H1 (cell line): ENCODE data around the gene MTURN.

Source experiments
- CEBPB ChIP-seq: IDR thresholded peaks from 2 replicates; pipeline ENCODE4 v1.6.1; 2012; ENCODE audit warnings: low read depth, low read length
- EP300 ChIP-seq, 2 experiments: IDR thresholded peaks; 1 replicate in 1 of 2; 2 replicates in 1 of 2; pipeline ENCODE4 v1.6.1; 2011 to 2012; ENCODE audit warnings: low read depth in 2 of 2, low read length in 2 of 2, mild to moderate bottlenecking in 2 of 2, borderline replicate concordance in 1 of 2, inconsistent platforms in 1 of 2, moderate library complexity in 1 of 2
- EZH2 ChIP-seq: fragments of 200-600 bp; sonication (generic); IDR thresholded peaks from 2 replicates; pipeline ENCODE4 v1.7.1; 2012; ENCODE audit warnings: low read depth, mild to moderate bottlenecking, moderate library complexity, low read length, inconsistent platforms; ENCODE audit not compliant: severe bottlenecking
- TF ChIP-seq, protein P1 (sequence below), 3 experiments: IDR thresholded peaks; 1 replicate in 2 of 3; 2 replicates in 1 of 3; pipeline versions ENCODE4 v1.5.1 to v1.6.1; 2011; ENCODE audit warnings: low read length in 3 of 3, mild to moderate bottlenecking in 3 of 3, inconsistent platforms in 2 of 3, low read depth in 1 of 3, moderate library complexity in 1 of 3; ENCODE audit not compliant: insufficient read depth in 1 of 3; ENCODE audit errors: control extremely low read depth in 1 of 3
- TF ChIP-seq, protein P2 (sequence below): IDR thresholded peaks from 2 replicates; pipeline ENCODE4 v1.6.1; 2011; ENCODE audit warnings: low read length, improper control_type of control experiment

GRCh38 chr7:30188811-30189210 lies 54.0 kb downstream of the MTURN start:
- no peak for TF ChIP-seq EZH2
- no peak for TF ChIP-seq EP300 (IDR thresholded peaks at IDR 0.05; ENCODE audit: borderline replicate concordance in 1 of 2, low read depth in 2 of 2, low read length in 2 of 2)
- TF ChIP-seq, protein P1, sequence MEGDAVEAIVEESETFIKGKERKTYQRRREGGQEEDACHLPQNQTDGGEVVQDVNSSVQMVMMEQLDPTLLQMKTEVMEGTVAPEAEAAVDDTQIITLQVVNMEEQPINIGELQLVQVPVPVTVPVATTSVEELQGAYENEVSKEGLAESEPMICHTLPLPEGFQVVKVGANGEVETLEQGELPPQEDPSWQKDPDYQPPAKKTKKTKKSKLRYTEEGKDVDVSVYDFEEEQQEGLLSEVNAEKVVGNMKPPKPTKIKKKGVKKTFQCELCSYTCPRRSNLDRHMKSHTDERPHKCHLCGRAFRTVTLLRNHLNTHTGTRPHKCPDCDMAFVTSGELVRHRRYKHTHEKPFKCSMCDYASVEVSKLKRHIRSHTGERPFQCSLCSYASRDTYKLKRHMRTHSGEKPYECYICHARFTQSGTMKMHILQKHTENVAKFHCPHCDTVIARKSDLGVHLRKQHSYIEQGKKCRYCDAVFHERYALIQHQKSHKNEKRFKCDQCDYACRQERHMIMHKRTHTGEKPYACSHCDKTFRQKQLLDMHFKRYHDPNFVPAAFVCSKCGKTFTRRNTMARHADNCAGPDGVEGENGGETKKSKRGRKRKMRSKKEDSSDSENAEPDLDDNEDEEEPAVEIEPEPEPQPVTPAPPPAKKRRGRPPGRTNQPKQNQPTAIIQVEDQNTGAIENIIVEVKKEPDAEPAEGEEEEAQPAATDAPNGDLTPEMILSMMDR (IDR thresholded peaks at IDR 0.05; ENCODE audit: control extremely low read depth in 1 of 3, insufficient read depth in 1 of 3, low read depth in 1 of 3, low read length in 3 of 3) = no peak
- TF ChIP-seq CEBPB = no peak
- TF ChIP-seq, protein P2, sequence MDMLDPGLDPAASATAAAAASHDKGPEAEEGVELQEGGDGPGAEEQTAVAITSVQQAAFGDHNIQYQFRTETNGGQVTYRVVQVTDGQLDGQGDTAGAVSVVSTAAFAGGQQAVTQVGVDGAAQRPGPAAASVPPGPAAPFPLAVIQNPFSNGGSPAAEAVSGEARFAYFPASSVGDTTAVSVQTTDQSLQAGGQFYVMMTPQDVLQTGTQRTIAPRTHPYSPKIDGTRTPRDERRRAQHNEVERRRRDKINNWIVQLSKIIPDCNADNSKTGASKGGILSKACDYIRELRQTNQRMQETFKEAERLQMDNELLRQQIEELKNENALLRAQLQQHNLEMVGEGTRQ = no peak
